SIG-M5 treated with dmso at 0.1 percent for 504 hours (cell line): ENCODE data around the gene MRTFB.

Source experiments
- DNase-seq: peaks from one replicate; lab custom pipeline; 2025; ENCODE audit not compliant: unreplicated experiment; lab: John Stamatoyannopoulos, UW

MRTFB gene

DNA sequence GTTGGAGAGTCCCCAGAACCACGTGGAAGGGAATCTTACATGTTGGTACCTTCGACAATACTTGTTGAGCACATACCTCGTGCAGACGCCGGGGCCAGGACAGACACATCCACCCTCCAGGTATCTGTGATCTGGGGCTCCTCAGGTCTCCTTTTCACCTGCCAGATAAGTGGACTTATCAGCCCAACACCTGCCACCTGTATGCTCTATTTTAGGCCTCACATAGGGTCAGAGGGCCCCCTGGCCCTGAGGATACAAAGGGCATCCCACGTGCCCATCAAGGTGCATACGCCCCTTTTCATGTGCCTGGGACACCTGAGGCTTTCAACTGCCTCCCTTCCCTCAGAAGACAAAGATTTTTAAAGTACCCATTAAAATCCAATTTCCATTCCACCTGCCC is 212.7 kb downstream of the MRTFB start:
- DNase-seq, result no peak

DNA sequence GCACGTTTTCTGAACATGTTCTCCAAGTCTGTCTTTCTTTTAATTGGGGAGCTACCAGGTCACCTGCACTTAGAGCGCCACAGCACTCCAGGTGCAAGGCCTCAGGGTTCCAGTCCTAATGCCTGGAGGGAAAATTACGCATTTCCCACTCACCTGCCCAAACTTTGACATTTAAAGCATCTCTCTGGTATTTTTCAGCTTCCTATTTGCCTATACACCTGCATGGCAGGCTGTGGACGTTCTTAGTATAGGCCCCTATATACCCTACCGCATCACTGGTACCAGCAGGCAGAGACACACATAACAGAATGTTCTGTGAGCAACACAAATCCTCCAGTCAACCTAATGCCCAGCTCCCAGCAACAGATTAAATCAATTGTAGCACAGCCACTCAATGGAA is 213.3 kb downstream of the MRTFB start:
- DNase-seq, result no peak

DNA sequence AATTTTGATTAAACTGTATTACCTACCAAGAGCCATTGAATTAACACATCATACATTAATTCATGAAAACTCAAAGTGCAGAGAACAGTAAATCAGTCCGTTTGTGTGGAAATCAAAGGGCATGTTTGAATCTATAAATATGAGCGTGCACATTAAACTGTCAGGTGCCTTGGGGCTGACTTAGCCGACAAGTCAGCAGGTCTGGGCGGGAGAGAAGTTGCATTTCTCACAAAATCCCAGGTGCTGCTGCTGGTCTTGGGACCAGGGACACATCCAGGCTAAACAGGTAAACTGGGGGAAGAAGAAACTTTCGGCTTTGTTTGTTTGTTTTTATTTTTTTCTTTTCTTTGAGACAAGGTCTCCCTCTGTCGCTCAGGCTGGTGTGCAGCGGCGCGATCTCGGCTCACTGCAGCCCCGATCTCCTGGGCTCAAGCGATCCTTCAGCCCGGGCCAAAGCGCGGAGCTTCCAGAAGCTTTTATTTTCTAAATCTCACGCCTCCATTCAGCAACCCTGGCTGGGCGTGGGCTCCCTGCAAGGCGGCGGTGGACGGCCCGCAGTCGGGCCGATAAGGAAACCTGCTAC is 213.9 kb downstream of the MRTFB start:
- peak; percentile 60 for DNase-seq

DNA sequence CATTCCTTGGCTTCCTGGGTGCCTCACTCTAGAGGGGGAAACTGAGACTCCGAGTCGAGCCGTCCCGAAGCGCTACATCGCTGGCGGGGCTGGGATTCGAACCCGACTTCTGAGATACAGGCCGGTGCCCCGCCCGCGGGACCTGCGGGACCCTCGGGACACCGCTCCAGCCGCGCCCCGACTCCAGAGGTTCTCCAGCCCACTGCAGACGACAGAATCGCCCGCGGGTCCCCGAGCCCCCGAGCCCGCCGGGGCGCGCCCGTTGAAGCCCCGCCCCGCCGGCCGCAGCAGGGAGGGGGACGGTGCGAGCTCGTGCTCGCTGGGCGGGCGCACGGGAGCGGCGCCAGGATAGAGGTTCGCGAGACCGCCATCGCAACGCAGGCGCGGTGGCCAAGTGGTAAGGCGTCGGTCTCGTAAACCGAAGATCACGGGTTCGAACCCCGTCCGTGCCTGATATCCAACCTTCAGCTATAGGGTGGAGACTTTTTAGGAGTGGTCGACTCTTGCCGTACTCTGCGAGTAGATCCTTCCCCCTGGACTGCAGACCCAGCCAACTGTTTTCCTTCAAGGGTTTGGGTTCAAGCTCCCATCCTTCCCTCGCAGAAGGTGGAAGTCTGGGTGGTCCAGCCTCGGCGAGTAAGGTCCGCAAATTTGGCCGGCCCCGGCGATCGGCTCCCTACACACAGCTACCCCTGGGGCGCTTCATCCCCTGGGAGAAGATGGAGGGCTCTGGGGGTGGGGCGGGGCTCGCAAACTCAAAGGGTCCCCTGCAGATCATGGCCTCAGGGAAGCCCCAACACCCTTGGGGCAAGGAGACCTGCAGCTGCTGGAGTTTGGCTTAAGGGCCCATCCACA is 214.6 kb downstream of the MRTFB start:
- DNase-seq, result peak; percentile 71

DNA sequence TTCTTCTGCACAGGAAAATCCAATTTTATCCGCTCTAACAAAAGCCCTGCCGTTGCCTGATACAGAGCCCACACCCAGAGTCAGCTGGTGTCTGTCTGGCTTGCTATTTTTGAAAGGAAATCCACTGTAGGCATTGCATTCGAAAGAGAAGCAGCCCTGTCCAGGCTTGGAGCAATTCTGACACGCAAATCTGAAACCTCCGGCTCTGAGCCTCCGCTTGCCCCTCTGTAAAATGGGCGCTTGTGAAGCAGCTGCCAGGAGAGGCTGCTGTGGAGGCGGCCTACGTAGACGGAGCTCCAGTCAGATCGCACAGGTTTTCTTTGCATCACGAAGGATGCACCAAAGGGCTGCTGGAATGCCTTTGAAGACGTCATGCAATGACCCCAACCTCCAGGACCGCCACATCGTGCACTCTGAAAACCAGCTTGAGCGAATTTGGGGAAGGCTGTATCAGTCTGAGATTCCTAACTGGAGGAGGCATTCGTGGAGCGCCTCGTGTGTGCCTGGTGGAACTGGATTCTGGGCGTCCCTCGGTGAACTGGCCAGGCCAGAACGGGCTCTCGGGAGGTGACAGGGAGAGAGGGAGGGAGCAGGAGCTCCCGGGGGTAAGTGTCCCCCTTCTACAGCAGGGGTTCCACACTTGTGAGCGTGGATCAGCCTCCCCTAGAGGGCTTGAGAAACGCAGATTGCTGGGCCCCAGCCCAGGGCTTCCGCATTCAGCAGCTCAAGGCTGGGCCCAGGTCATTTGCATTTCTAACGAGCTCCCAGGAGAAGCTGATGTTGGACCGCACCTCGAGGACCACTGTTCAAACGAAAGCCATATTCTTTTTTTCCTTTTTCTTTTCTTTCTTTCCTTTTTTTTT is 215.5 kb downstream of the MRTFB start:
- DNase-seq, result no peak

DNA sequence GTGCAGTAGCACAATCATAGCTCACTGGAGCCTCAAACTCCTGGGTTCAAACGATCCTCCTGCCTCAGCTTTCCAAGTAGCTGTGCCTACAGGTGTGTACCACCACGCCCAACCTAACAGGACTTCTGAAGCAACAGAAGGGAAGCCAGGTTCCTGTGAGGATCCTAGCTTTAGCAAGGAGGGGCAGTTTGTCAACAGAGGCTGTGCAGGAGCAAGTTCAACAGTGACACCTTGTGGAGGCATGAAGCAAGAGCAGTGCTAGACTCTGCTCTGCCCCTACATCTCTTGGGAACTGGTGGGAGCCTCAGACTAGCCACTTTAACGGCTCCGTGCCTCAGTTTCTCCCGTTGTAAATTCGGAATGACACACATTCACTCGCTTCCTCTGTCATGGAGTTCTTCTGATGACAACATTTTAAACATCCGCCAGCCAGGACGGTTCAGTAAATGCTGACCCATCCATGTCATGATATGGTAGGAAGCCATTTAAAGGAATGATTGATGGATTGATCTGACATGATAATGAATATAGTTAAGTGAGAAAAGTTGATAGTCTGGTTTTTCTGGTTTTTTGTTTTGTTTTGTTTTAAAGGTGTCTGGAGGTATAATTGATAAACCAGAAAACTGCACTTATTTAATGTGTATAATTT is 218.7 kb downstream of the MRTFB start:
- no peak for DNase-seq

DNA sequence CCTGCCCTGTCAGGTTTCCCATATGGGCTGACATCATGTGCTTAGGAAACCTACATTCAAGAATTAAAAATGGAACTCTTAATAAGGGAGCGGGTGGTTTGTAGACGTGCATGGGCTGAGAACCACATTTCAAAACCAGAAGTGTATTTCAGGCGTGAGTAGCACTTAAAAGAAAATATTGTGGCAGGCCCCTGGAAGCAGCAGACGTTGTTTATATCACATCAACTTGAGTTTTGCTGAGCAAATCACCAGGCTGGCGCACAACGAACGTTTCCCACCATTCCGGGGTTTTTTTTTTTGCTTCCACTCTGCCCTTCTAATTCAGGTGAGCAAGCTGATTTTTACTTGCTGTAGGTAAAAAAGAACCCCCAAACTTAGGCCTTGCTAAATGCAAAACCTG is 220.2 kb downstream of the MRTFB start:
- no peak for DNase-seq

DNA sequence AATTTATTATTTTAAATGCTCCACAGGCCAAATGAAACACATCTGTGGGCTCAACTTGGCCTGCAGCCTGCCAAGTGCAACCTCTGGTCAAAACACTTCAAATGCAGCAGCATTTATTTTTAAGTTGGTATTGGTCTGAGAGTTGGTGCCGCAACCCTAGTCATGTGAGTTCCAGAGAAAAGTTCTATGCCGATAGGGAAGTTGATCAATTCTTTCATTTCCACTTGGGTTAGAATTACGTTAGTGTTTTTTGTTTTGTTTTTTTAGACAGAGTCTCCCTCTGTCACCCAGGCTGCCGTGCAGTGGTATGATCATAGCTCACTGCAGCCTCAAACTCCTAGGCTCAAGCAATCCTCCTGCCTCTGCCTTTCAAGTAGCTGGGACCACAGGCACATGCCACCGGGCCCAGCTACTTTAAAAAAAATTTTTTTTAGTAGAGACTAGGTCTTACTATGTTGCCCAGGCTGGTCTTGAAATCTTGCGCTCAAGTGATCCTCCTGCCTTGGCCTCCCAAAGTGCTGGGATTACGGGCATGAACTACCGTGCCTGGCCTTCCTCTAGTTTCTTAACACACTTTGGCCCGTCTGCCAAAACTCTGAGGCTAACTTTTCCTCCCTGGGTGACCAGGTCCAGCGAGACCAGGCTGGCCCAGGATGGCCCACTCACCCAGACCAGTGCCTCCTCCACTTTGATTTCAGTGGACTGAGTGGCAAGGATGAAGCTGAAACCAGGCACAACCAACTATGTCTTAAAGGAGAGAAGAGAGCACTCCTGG is 221.1 kb downstream of the MRTFB start:
- peak; percentile 43 for DNase-seq

DNA sequence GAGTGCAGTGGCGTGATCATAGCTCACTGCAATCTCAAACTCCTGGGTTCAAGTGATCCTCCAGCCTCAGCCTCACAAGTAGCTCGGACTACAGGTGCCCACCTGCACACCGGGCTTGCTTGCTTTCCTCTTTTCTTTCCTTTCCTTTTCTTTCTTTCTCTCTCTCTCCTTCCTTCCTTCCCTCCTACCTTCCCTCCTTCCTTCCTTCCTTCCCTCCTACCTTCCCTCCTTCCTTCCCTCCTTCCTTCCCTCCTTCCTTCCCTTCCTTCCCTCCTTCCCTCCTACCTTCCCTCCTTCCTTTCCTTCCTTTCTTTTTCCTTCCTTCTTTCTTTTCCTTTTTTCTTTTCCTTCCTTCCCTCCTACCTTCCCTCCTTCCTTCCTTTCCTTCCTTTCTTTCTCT is 225.5 kb downstream of the MRTFB start:
- no peak for DNase-seq

DNA sequence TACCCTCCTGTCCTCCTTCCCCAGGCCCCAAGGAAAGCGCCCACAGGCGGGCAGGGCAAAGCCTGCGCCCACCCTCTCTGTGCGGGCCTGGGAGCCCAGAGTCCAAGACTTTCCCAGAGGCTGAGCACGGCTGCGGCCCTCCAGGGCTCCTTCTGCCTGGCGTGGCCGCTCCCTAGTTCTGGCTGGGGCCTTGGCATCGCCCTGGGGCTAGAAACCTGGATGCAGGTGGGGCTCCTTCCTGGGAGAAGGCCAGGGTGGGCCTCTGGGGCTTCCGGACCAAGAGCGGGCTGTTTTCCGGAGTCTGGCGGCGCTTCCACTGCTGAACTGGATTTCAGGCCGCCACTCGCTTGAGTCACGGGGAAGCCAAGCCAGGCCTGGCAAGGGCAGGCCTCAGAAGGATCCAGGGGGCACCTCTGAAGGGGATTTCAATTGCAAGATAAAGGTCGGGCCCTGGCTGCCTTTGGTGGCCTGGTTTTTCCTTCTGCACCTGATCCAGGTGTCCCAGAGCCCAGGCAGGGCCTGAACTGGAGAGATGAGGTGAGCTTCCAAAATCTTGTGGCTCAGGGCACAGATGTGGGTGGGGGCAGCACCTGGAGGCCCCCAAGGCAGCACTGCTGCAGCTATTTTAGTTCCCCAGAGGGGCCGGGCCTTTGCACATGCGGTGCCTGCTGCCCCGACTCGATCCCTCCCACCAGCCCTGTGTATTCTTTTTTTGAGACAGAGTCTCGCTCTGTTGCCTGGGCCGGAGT is 227.4 kb downstream of the MRTFB start:
- DNase-seq, result no peak

DNA sequence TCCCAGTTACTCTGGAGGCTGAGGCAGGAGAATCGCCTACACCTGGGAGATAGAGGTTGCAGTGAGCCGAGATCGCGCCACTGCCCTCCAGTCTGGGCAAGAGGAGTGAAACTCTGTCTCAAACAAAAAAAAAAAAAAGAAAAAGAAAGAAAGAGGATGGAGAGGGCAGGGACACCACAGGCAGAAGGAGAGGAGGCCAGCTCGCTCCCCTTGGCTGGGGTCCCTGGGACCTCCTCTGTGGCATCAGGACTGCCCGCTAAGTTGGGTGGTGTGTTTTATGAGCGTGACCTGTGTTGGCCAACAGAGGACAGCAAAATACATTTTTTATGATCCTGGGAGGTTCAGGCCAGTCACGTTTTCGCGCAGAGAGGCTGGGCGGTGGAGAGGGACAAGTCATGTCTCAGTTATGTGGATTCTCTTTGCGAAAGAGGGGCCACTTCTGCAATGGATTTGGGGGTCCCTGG is 229.6 kb downstream of the MRTFB start:
- peak; percentile 54 for DNase-seq

DNA sequence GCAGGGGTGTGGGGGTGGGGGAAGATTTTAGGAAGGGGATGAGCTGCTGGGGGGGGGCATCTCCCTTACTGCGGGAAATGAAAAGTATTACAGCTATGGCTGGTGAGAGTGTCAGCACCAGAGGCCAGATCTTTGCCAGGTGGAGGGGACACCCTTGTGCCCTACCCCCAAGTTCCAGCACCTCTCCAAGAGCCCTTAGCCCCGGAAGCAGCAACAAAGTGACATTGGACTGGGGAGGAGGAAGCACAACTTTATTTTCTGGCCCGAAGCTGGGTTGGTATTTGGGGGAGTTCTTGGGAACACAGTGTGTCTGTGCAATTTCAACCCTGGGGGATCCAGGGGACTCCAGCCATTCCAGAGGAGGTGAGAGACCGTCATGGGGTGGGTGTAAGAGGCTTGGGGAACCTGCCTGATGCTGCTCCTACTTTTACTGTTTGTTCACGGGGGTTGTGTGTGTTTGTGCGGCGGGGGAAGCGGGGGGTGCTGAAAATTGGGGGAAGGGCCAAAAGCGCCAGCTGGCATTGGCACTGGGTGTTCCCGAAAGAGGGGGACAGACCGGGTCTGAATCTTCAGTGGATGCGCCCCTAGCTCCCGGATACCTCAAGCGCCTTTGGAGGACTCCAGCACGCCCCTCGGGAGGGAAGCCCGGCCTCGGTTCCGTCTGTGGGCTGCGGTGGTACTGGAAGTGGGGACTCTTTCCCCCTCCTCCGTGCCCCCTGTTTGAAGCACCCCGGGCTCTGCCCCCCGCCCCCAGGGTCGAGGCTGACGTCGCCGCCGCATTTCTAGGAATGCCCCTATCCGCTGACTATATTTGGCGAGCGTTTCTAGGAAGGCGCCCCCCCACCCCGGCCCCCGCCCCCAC is 230.3 kb downstream of the MRTFB start:
- DNase-seq, result no peak

DNA sequence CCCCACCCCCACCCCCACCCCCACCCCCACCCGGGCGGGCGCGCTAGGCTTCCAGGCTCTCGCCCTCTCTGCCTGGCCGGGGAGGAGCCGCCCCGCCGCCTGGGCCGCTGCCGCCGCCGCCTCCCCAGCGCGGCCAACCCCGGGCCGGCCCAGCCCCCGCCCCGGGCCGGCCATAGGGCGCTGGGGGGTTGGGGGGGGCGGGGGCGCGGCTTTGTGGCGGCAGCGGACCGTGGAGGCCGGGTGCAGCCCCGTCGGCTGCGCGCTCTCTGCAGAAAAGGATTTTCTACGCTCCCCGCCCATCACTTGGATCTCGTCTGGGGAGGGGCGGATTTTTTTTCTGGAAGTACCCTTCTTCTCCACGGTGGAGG is 230.9 kb downstream of the MRTFB start:
- peak; percentile 25 for DNase-seq

DNA sequence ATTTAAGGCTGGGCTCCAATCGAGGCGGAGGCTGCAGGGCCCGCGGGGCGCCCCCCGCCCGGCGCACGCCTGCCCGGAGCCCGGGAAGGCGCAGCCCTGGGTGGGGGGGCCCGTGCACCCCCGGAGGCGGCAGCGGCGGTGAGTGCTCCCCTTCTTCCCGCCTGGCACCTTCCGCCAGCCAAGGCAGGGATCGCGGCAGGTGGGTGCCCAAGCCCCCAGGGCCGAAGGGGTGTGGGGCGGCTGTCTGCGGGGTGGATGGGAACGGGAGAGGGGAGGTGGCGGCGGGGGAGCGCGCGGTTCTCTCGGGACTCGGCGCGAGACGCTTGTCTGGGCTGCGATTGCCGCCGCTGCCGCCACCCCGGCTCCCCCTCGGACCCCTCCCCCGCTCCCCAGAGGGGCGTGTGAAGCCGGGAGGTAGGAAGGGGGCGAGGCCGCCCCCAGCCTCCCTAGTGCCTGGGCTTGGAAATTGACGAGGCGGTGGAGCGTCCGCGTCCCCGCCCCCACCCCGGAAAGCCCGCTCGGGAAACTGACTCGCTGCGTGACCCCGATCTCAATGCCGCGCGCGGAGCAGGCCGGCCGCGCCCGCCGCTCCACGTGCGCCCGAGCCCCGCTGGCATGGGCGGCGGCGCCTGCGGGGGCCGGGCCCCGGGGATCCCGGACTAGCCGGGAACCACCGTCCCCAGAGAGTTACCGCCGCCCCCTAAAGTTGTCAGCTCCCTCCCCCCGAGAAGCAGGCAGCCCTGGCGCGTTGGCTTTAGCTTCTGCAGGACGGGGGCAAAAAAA is 231.5 kb downstream of the MRTFB start:
- no peak for DNase-seq

DNA sequence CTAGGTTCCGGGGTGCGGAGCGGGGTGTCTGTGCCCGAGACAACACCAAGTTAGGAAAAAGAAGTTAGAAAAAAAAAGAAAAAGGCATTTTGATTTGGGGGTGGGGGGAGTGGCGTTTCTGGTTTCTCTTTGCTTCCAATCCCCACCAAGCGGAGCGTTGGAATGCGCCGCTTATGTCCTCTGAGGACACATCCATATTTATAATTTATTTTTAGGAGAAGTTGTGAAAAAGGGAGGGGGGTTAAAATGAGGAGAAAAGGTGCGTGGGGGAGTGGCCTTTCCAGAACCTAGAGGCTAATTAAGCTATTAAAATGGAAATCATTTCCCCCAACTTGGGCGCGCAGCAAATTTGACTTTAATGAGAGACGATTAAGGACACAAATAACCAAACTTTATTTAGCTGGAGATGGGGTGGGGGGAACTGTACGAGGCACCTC is 232.1 kb downstream of the MRTFB start:
- DNase-seq, result no peak

DNA sequence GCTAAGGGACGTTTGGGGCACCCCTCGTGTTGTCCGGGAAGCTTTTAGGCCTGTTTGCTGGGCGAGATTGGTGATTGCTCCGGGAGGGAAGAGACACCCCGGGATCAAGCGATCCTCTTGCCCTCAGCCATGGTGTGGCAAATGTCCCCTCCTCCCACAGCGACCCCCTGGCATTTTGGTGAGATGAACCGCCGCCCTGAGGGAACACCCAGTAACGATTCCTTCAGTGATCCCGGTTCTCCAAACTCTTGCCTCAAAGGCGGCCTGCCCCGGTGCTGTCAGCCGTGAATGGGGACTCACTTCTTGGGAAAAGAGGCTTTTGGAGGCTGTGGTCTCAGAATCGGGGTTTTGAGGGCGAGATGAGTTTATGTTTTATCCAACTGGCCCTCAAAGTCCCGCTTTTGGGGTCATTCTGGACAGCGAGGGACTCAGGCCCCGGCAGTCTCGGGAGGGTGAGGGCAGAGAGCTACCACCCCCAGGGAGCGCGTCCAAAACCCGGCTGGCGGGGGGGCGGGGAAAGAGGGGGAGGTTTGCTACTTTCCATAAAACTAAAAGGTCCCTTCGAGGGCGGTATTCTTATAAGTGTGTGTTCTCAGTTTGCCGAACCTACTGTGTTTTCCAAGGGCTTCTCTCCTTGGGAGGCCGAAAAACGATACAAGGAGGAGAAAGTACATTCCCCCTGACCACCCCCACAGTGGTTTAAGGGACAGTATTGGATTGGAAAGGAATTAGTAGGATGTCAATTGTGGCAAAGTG is 232.7 kb downstream of the MRTFB start:
- no peak for DNase-seq

DNA sequence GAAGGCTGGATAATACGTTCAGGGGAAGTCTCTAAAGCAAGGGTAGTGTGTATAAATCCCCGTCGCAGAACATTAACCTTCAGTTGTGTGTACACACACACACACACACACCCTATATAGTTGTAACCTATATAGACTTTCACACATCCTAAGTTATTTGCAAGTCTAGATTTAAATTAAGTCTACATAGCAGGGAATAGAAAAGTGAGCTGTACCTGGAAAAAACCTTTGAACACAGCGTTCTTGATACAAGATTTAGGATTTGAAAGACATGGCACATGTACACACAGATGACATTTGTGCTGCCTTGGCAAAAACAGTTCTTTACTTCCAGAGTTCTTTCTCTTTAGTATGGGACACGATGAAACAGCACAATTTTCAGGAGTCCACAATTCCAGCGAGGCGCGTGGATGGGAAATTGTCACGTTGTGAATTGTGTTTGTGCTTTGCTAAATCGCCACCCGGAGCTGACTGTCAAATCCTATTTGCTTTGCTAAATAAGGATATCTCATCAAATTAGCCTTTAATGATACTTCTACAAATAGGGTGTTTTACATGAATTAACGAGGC is 233.9 kb downstream of the MRTFB start:
- no peak for DNase-seq
